Ureter (tissue), 1 donor: ENCODE results near the gene AOC3. TPM values are rescaled to one million over a fixed set of nuclear protein-coding genes. Genes with fewer than 3 reads are reported as not detected.
"Not testable (repeated sequence)": the region's sequence is repeated elsewhere in the genome, so short reads cannot be mapped to it uniquely, and the experiment has no call there.

Source experiments
- DNase-seq: peaks from one replicate; pipeline ENCODE4 v3.0.0-alpha.2; 2020; ENCODE audit warnings: low spot score
- total RNA-seq: library from RNA; stranded (reverse); gene quantifications from one replicate; pipeline ENCODE4 v1.2.4, GENCODE V29; 2023
- donor health status: DM: yes; HTN: yes; CAD: no.

Gene AOC3
- total RNA-seq, 1 donor from 2014 or later: 89.9 TPM

- DNase-seq: no peak
These were observed 6.7 kb upstream of the AOC3 start, which contains the start of gene AOC2 for GRCh38 chr17:42844271-42844670. AOC2 (plus strand) TSS chr17:42844580; CDS start chr17:42844627, 47 bp downstream.

GRCh38 chr17:42844761-42845555 lies 6.0 kb upstream of the AOC3 start:
- no peak for DNase-seq

GRCh38 chr17:42845556-42845917 lies 5.5 kb upstream of the AOC3 start:
- DNase-seq: no peak

GRCh38 chr17:42845918-42846593 lies 4.9 kb upstream of the AOC3 start:
- DNase-seq: peak; percentile 70

GRCh38 chr17:42846594-42847280 lies 4.3 kb upstream of the AOC3 start:
- no peak for DNase-seq

GRCh38 chr17:42848093-42848492 lies 2.9 kb upstream of the AOC3 start:
- DNase-seq: no peak

- no peak for DNase-seq
These were observed 2.0 kb upstream of the AOC3 start for GRCh38 chr17:42849031-42849430.

GRCh38 chr17:42849451-42850181 lies 1.4 kb upstream of the AOC3 start:
- DNase-seq: no peak

- not testable (repeated sequence) for DNase-seq
These were observed 607 bp downstream of the AOC3 start for GRCh38 chr17:42851371-42852240.

- no peak for DNase-seq
These were observed 1.4 kb downstream of the AOC3 start for GRCh38 chr17:42852351-42852750.

GRCh38 chr17:42853004-42853403 lies 2.0 kb downstream of the AOC3 start:
- DNase-seq: no peak

- no peak for DNase-seq
These were observed 2.6 kb downstream of the AOC3 start for GRCh38 chr17:42853597-42853967.

- DNase-seq: no peak
These were observed 3.2 kb downstream of the AOC3 start for GRCh38 chr17:42853968-42854790.

GRCh38 chr17:42855048-42855596 lies 4.1 kb downstream of the AOC3 start:
- DNase-seq: no peak

GRCh38 chr17:42856093-42856492 lies 5.1 kb downstream of the AOC3 start:
- DNase-seq: not testable (repeated sequence)

- not testable (repeated sequence) for DNase-seq
These were observed 5.5 kb downstream of the AOC3 start for GRCh38 chr17:42856516-42856915.

- no peak for DNase-seq
These were observed 6.4 kb downstream of the AOC3 start for GRCh38 chr17:42857389-42857788.

GRCh38 chr17:42865638-42866094 lies 14.7 kb downstream of the AOC3 start:
- no peak for DNase-seq

- DNase-seq: no peak
These were observed 15.2 kb downstream of the AOC3 start for GRCh38 chr17:42866216-42866615.
